SJCRH30 (cell line): Measurements from ENCODE around the gene TRPV6. TPM values are rescaled to one million over a fixed set of nuclear protein-coding genes. Genes with fewer than 3 reads are reported as not detected.

Experiments used
- DNase-seq, 2 experiments: peaks; one replicate each; pipeline ENCODE4 v3.0.0-alpha.2; 2015 to 2020
- H3K27ac ChIP-seq: fragments of 250-450 bp; sonication (Bioruptor Pico); 2 replicates; pipeline ENCODE4 v1.5.1; 2020; ENCODE audit warnings: mild to moderate bottlenecking, moderate library complexity
- H3K27me3 ChIP-seq: fragments of 250-450 bp; sonication (Bioruptor Pico); 2 replicates; pipeline ENCODE4 v1.5.1; 2020; ENCODE audit warnings: mild to moderate bottlenecking, moderate library complexity
- H3K36me3 ChIP-seq: fragments of 250-450 bp; sonication (Bioruptor Pico); 2 replicates; pipeline ENCODE4 v1.5.1; 2020; ENCODE audit warnings: mild to moderate bottlenecking, moderate library complexity
- H3K4me1 ChIP-seq: fragments of 250-450 bp; sonication (Bioruptor Pico); 2 replicates; pipeline ENCODE4 v1.5.1; 2020; ENCODE audit warnings: mild to moderate bottlenecking, moderate library complexity
- H3K4me3 ChIP-seq: fragments of 250-450 bp; sonication (Bioruptor Pico); 2 replicates; pipeline ENCODE4 v1.5.1; 2020; ENCODE audit warnings: mild to moderate bottlenecking, moderate library complexity
- H3K9me3 ChIP-seq: fragments of 250-450 bp; sonication (Bioruptor Pico); replicated peaks from 2 replicates; pipeline ENCODE4 v1.5.1; 2020; ENCODE audit warnings: mild to moderate bottlenecking, moderate library complexity
- total RNA-seq: library from RNA; depleted of rRNA; stranded (reverse); fragments of >200 nt; shearing (Covaris generic); gene quantifications from 2 replicates; pipeline ENCODE4 v1.2.3, GENCODE V29; 2014

TRPV6 gene
- total RNA-seq, 1 experiment from 2014 or later: not detected

GRCh38 chr7:142897691-142898090 is 12.1 kb upstream of the TRPV6 start:
- Histone ChIP-seq H3K9me3 (no peaks in the 10 kb centered on the region), H3K36me3 (no peaks in the 10 kb centered on the region), H3K27me3 (peaks cover 3% of the 10 kb centered on the region; the same call in 1 of the 2 replicates), H3K27ac (no peak overlapping the region), H3K4me1 (no peaks in the 10 kb centered on the region), H3K4me3 (no peak overlapping the region)
- DNase-seq: no peak

GRCh38 chr7:142896741-142897379 is 11.3 kb upstream of the TRPV6 start:
- Histone ChIP-seq H3K4me1 (no peaks in the 10 kb centered on the region), H3K27me3 (peaks cover 3% of the 10 kb centered on the region; the same call in 1 of the 2 replicates), H3K4me3 (no peak overlapping the region), H3K27ac (no peak overlapping the region), H3K36me3 (no peaks in the 10 kb centered on the region), H3K9me3 (no peaks in the 10 kb centered on the region)
- no peak for DNase-seq

GRCh38 chr7:142896151-142896550 is 10.6 kb upstream of the TRPV6 start:
- Histone ChIP-seq H3K27ac (no peak overlapping the region), H3K27me3 (peaks cover 3% of the 10 kb centered on the region; the same call in 1 of the 2 replicates), H3K9me3 (no peaks in the 10 kb centered on the region), H3K4me3 (no peak overlapping the region), H3K4me1 (no peaks in the 10 kb centered on the region), H3K36me3 (no peaks in the 10 kb centered on the region)
- DNase-seq: no peak

- no peak for DNase-seq
- Histone ChIP-seq H3K4me1 (no peaks in the 10 kb centered on the region), H3K36me3 (no peaks in the 10 kb centered on the region), H3K9me3 (no peaks in the 10 kb centered on the region), H3K4me3 (no peak overlapping the region), H3K27me3 (peaks cover 3% of the 10 kb centered on the region; the same call in 1 of the 2 replicates), H3K27ac (no peak overlapping the region)
Observed at GRCh38 chr7:142894985-142895593, 9.5 kb upstream of the TRPV6 start.

- no peaks in the 10 kb centered on the region for H3K4me1 ChIP-seq
- H3K36me3 ChIP-seq: no peaks in the 10 kb centered on the region
- no peak overlapping the region for H3K4me3 ChIP-seq
- H3K9me3 ChIP-seq: no peaks in the 10 kb centered on the region
- no peak overlapping the region for H3K27ac ChIP-seq
- no peak for DNase-seq
- peaks cover 3% of the 10 kb centered on the region; the same call in 1 of the 2 replicates for H3K27me3 ChIP-seq
Observed at GRCh38 chr7:142894112-142894984, 8.8 kb upstream of the TRPV6 start.

GRCh38 chr7:142892951-142893350 is 7.4 kb upstream of the TRPV6 start:
- no peak for DNase-seq
- H3K27me3 ChIP-seq: peaks cover 3% of the 10 kb centered on the region; the same call in 1 of the 2 replicates
- H3K36me3 ChIP-seq: no peaks in the 10 kb centered on the region
- H3K9me3 ChIP-seq: no peaks in the 10 kb centered on the region
- no peak overlapping the region for H3K27ac ChIP-seq
- no peak overlapping the region for H3K4me3 ChIP-seq
- no peaks in the 10 kb centered on the region for H3K4me1 ChIP-seq

- no peaks in the 10 kb centered on the region for H3K4me1 ChIP-seq
- H3K27me3 ChIP-seq: peaks cover 3% of the 10 kb centered on the region; the same call in 1 of the 2 replicates
- H3K36me3 ChIP-seq: no peaks in the 10 kb centered on the region
- no peak overlapping the region for H3K4me3 ChIP-seq
- H3K9me3 ChIP-seq: no peaks in the 10 kb centered on the region
- no peak for DNase-seq
- H3K27ac ChIP-seq: no peak overlapping the region
Observed at GRCh38 chr7:142891490-142892082, 6.0 kb upstream of the TRPV6 start.

GRCh38 chr7:142890874-142891485 is 5.4 kb upstream of the TRPV6 start:
- no peaks in the 10 kb centered on the region for H3K9me3 ChIP-seq
- no peak overlapping the region for H3K4me3 ChIP-seq
- no peak for DNase-seq
- no peaks in the 10 kb centered on the region for H3K4me1 ChIP-seq
- H3K36me3 ChIP-seq: no peaks in the 10 kb centered on the region
- no peak overlapping the region for H3K27ac ChIP-seq
- no peaks in the 10 kb centered on the region; the same call in 1 of the 2 replicates for H3K27me3 ChIP-seq

- DNase-seq: no peak
- Histone ChIP-seq H3K36me3 (no peaks in the 10 kb centered on the region), H3K9me3 (no peaks in the 10 kb centered on the region), H3K27ac (no peak overlapping the region), H3K4me3 (no peak overlapping the region), H3K27me3 (no peaks in the 10 kb centered on the region; the same call in 1 of the 2 replicates), H3K4me1 (no peaks in the 10 kb centered on the region)
Observed at GRCh38 chr7:142889816-142890215, 4.3 kb upstream of the TRPV6 start.

GRCh38 chr7:142887282-142888015 is 1.9 kb upstream of the TRPV6 start:
- no peak overlapping the region for H3K4me3 ChIP-seq
- H3K9me3 ChIP-seq: no peaks in the 10 kb centered on the region
- peaks cover 5% of the 10 kb centered on the region; the same call in 1 of the 2 replicates for H3K27me3 ChIP-seq
- no peaks in the 10 kb centered on the region for H3K36me3 ChIP-seq
- no peak for DNase-seq
- no peaks in the 10 kb centered on the region for H3K4me1 ChIP-seq
- no peak overlapping the region for H3K27ac ChIP-seq

GRCh38 chr7:142886866-142887265 is 1.3 kb upstream of the TRPV6 start:
- no peak overlapping the region for H3K4me3 ChIP-seq
- H3K9me3 ChIP-seq: no peaks in the 10 kb centered on the region
- no peaks in the 10 kb centered on the region for H3K36me3 ChIP-seq
- H3K27me3 ChIP-seq: peaks cover 9% of the 10 kb centered on the region; the same call in 1 of the 2 replicates
- H3K4me1 ChIP-seq: no peaks in the 10 kb centered on the region
- no peak for DNase-seq
- H3K27ac ChIP-seq: no peak overlapping the region

- DNase-seq: no peak
- no peaks in the 10 kb centered on the region for H3K36me3 ChIP-seq
- H3K27ac ChIP-seq: no peak overlapping the region
- no peaks in the 10 kb centered on the region for H3K4me1 ChIP-seq
- H3K9me3 ChIP-seq: no peaks in the 10 kb centered on the region
- no peak overlapping the region for H3K4me3 ChIP-seq
- peaks cover 19% of the 10 kb centered on the region; the same call in 1 of the 2 replicates for H3K27me3 ChIP-seq
Observed at GRCh38 chr7:142884286-142884640, 1.3 kb downstream of the TRPV6 start.

GRCh38 chr7:142883571-142884285 is 1.8 kb downstream of the TRPV6 start:
- H3K36me3 ChIP-seq: no peaks in the 10 kb centered on the region
- peaks cover 24% of the 10 kb centered on the region for H3K27me3 ChIP-seq
- H3K9me3 ChIP-seq: no peaks in the 10 kb centered on the region
- no peak overlapping the region for H3K4me3 ChIP-seq
- no peaks in the 10 kb centered on the region for H3K4me1 ChIP-seq
- no peak overlapping the region for H3K27ac ChIP-seq
- DNase-seq: no peak
